Left lung (tissue), 14 donors: Measurements from ENCODE around the gene ADH4. TPM values are rescaled to one million over a fixed set of nuclear protein-coding genes. Genes with fewer than 3 reads are reported as not detected.
"Not testable (repeated sequence)": the region's sequence is repeated elsewhere in the genome, so short reads cannot be mapped to it uniquely, and the experiment has no call there.

ENCODE experiments used
- ATAC-seq: fragments of 200-7000 bp; cut with Tn5 transposase; one replicate; pipeline ENCODE4 v1.9.1; 2020; ENCODE audit warnings: moderate library complexity
- DNase-seq, 4 donors: peaks; one replicate each; pipeline ENCODE4 v3.0.0-alpha.2; 2013 to 2020
- H3K27ac ChIP-seq, 2 donors: fragments of 200-600 bp; sonication (generic) in 1 of 2; one replicate each; pipeline versions ENCODE4 v1.5.0 to v1.8.0; 2020 to 2021
- H3K27me3 ChIP-seq, 2 donors: fragments of 200-600 bp; sonication (generic) in 1 of 2; one replicate each; pipeline versions ENCODE4 v1.5.0 to v1.8.0; 2020 to 2021
- H3K36me3 ChIP-seq, 2 donors: fragments of 200-600 bp; sonication (generic) in 1 of 2; one replicate each; pipeline versions ENCODE4 v1.5.0 to v1.8.0; 2020 to 2021
- H3K4me1 ChIP-seq, 2 donors: fragments of 200-600 bp; one replicate each; pipeline ENCODE4 v1.8.0; 2021
- H3K4me3 ChIP-seq, 2 donors: fragments of 200-600 bp; sonication (generic) in 1 of 2; one replicate each; pipeline versions ENCODE4 v1.5.0 to v1.8.0; 2020 to 2021; ENCODE audit warnings: mild to moderate bottlenecking in 1 of 2
- H3K9me3 ChIP-seq, 2 donors: fragments of 200-600 bp; sonication (generic) in 1 of 2; one replicate each; pipeline versions ENCODE4 v1.5.0 to v1.8.0; 2020 to 2021
- CTCF ChIP-seq, 2 donors: fragments of 200-600 bp; sonication (generic) in 1 of 2; IDR thresholded peaks; one replicate each; pipeline versions ENCODE4 v1.5.0 to v1.8.0; 2021; ENCODE audit warnings: antibody characterized with exemption in 2 of 2
- intact Hi-C, 2 donors: fragments of 100-400 bp; cut with DNase I; formaldehyde crosslinking; loops; one replicate each; pipeline versions ENCODE4 v1.11.2 to v1.14.2; 2022
- long read RNA-seq, 12 donors: library from polyadenylated mRNA in 2 of 12; unstranded in 2 of 12; transcript quantifications; one replicate each; pipeline ENCODE4 v2.0.0 and lab custom pipeline, GENCODE V29; 2019 to 2026
- polyA plus RNA-seq, 6 donors: library from polyadenylated mRNA; unstranded; fragments of 120-200 nt; gene quantifications; one replicate each; pipeline ENCODE4 v1.2.1, GENCODE V29; 2013; ENCODE audit not compliant: insufficient read length in 6 of 6
- total RNA-seq, 2 donors: library from RNA; stranded (reverse); fragmentation: NEBNext Ultra II Directional; extraction: Animal tissue kit (Norgen Biotek cat#: 25700); gene quantifications; one replicate each; pipeline ENCODE4 v1.2.1, GENCODE V29; 2021
- donor health status: DM: no; HTN: yes; CAD: no.
- donor health status: DM: no; HTN: no; CAD: no.

The ADH4 gene
- not detected for total RNA-seq
- polyA plus RNA-seq, result 1 to 10 TPM in 5 of 6 donors, under 1 TPM in 1; 0.48 to 2.0 (median 1.5) TPM
- long read RNA-seq, donor 1, result 0 reads
- long read RNA-seq, donor 2, result 0 reads
- long read RNA-seq, donor 3, result 0 reads
- long read RNA-seq, donor 4, result 0 reads
- long read RNA-seq, donor 5, partial matches to known transcripts, result 8 of 8 reads
- long read RNA-seq, donor 5, other reads (novel, unspliced or antisense), result 0 of 8 reads
- long read RNA-seq, donor 6, partial matches to known transcripts, result 15 of 15 reads
- long read RNA-seq, donor 6, other reads (novel, unspliced or antisense), result 0 of 15 reads
- long read RNA-seq, donor 7, result 0 reads
- long read RNA-seq, donor 8, result 0 reads
- long read RNA-seq, donor 9, result 0 reads
- long read RNA-seq, donor 10, result 0 reads
- long read RNA-seq, donor 11, result 0 reads
- long read RNA-seq, donor 12, result 0 reads

- peak in 2 of 4 donors; percentile 18 to 24 for DNase-seq
- H3K27ac ChIP-seq, result no peak within 1 kb of the TSS
- intact Hi-C loops, result no loop called here
These were observed at the start of gene ADH4 for GRCh38 chr4:99144070-99144469. Gene ADH4 (minus strand): TSS chr4:99144297. CDS start chr4:99144222, 75 bp downstream.

GRCh38 chr4:99190336-99190735, 46.2 kb upstream of the ADH4 start:
- ATAC-seq, result peak; percentile 76

More at GRCh38 chr4:99144070-99144469, at the start of gene ADH4:
- H3K9me3 ChIP-seq, result no peaks in the 10 kb centered on the region
- H3K4me3 ChIP-seq, result no peak within 1 kb of the TSS
- no peaks in the 10 kb centered on the region for H3K36me3 ChIP-seq
- no peak for TF ChIP-seq CTCF (IDR thresholded peaks at IDR 0.05)
- ATAC-seq, result no peak
- H3K27me3 ChIP-seq, result no peaks in the 10 kb centered on the region
- H3K4me1 ChIP-seq, result no peaks in the 10 kb centered on the region

GRCh38 chr4:99189900-99190299, 45.8 kb upstream of the ADH4 start:
- H3K4me3 ChIP-seq, H3K36me3 ChIP-seq, H3K4me1 ChIP-seq, DNase-seq, H3K27me3 ChIP-seq, intact Hi-C loops, ATAC-seq: not testable (repeated sequence)
- H3K27ac ChIP-seq, result peak overlapping the region in 1 of 2 donors; percentile 8
- H3K9me3 ChIP-seq, result peaks cover 0 to 25% of the 10 kb centered on the region in 2 donors

More at GRCh38 chr4:99190336-99190735, 46.2 kb upstream of the ADH4 start:
- Histone ChIP-seq H3K27me3 (no peaks in the 10 kb centered on the region), H3K27ac (peak overlapping the region in 1 of 2 donors; percentile 8), H3K36me3 (no peaks in the 10 kb centered on the region), H3K4me3 (no peak overlapping the region), H3K9me3 (peaks cover 0 to 22% of the 10 kb centered on the region in 2 donors), H3K4me1 (no peaks in the 10 kb centered on the region)
- no peak for TF ChIP-seq CTCF (IDR thresholded peaks at IDR 0.05)
- DNase-seq, result no peak
- intact Hi-C loops, result no loop called here

GRCh38 chr4:99186029-99186428, 41.9 kb upstream of the ADH4 start:
- no peaks in the 10 kb centered on the region for H3K4me1 ChIP-seq
- no peak overlapping the region for H3K27ac ChIP-seq
- H3K4me3 ChIP-seq, result no peak overlapping the region
- ATAC-seq (no peak), DNase-seq (no peak)
- H3K9me3 ChIP-seq, result peaks cover 0 to 23% of the 10 kb centered on the region in 2 donors
- no peaks in the 10 kb centered on the region for H3K36me3 ChIP-seq
- no peak for TF ChIP-seq CTCF (IDR thresholded peaks at IDR 0.05)
- intact Hi-C loops, result no loop called here
- no peaks in the 10 kb centered on the region for H3K27me3 ChIP-seq

- Histone ChIP-seq H3K9me3 (peaks cover 0 to 19% of the 10 kb centered on the region in 2 donors), H3K4me1 (no peaks in the 10 kb centered on the region), H3K4me3 (no peak overlapping the region), H3K27ac (no peak overlapping the region), H3K27me3 (no peaks in the 10 kb centered on the region), H3K36me3 (no peaks in the 10 kb centered on the region)
- ATAC-seq, result no peak
- intact Hi-C loops, result no loop called here
- TF ChIP-seq CTCF (IDR thresholded peaks at IDR 0.05), result no peak
- DNase-seq, result no peak
These were observed 41.5 kb upstream of the ADH4 start for GRCh38 chr4:99185581-99185980.
